PC-9 (cell line): ENCODE measurements around the gene FAM114A1.

ENCODE experiments used
- CTCF ChIP-seq: fragments of 200-600 bp; sonication (generic); conservative IDR thresholded peaks from 2 replicates; pipeline ENCODE4 v1.6.1; 2017; ENCODE audit warnings: mixed run types, antibody characterized with exemption, mild to moderate bottlenecking, moderate library complexity
- EZH2 ChIP-seq: fragments of 200-600 bp; sonication (generic); IDR thresholded peaks from 2 replicates; pipeline ENCODE4 v1.8.0; 2017; ENCODE audit warnings: antibody characterized with exemption, low read depth

- TF ChIP-seq CTCF = no peak
- no peak for TF ChIP-seq EZH2
Observed at GRCh38 chr4:38967260-38968095, 99.9 kb downstream of the FAM114A1 start.
